Right ventricle myocardium superior (tissue), 1 donor: ENCODE results near the gene ADAMTSL2. TPM values are rescaled to one million over a fixed set of nuclear protein-coding genes. Genes with fewer than 3 reads are reported as not detected.

Experiments
- ATAC-seq: fragments of 200-7000 bp; cut with Tn5 transposase; one replicate; pipeline ENCODE4 v1.9.1; 2020; ENCODE audit warnings: mild to moderate bottlenecking; ENCODE audit not compliant: poor library complexity
- DNase-seq: peaks from one replicate; pipeline ENCODE4 v3.0.0-alpha.2; 2020
- intact Hi-C: fragments of 100-400 bp; cut with DNase I; formaldehyde crosslinking; loops from one replicate; pipeline ENCODE4 v1.11.2; 2022
- long read RNA-seq: library from polyadenylated mRNA; unstranded; transcript quantifications from one replicate; pipeline ENCODE4 v2.0.0, GENCODE V29; 2021
- total RNA-seq: library from RNA; stranded (reverse); fragmentation: NEBNext Ultra II Directional; extraction: Animal tissue kit (Norgen Biotek cat#: 25700); gene quantifications from one replicate; pipeline ENCODE4 v1.2.1, GENCODE V29; 2021
- donor health status: DM: no; HTN: yes; CAD: no; lungs with severe emphysema.

ADAMTSL2 gene
- 8.1 TPM for total RNA-seq
- long read RNA-seq, full-length matches to known transcripts = 7 of 33 reads
- long read RNA-seq, partial matches to known transcripts = 18 of 33 reads
- long read RNA-seq, other reads (novel, unspliced or antisense) = 8 of 33 reads

DNA sequence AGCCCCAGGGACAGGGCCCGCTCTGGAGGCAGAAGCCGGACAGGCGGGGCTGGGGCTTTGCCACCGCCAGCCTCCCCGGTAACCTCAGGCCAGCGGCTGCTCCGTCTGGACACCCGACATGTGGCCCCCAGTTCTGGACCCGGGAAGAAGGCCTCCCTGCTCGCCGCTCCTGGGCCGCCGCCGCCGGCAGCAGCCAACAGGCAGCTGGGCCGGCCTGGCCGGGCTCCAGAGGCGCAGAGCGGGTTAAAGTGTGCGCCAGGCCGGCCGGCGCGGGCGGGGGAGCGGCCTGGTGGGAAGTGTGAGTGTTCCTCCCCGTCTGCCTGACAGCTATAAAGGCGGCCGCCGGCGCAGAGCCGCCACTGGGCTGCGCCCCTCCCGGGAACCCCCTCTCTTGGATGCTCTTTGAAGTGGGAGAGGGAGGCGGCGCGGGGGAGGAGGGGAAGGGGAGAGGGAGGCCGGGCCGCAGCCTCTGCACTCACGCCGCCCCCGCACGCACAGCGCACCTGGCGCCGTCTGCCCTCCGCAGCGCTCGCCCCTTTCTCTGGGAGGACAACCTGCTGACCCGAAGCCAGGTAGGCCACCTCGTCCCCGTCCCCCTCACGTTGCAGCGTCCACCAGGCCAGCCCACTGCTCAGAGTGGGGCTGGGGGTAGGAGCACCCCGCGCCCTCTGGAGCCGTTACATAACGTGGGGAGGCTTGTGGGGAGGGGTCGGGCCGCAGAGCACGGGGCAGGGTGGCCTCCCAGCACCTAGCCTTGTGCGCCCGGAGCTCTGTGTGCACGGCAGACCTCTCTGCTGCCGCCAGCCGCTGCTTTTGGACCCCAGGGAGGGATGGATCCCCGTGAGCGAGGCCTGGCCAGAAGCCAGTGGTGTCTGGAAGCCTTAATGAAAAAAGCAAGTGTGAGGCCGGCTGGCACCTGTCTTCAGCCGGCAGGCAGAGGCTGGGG is at the start of gene ADAMTSL2:
Gene ADAMTSL2 (plus strand): TSS at position 359 of the 946 bp plus-strand sequence. CDS start 2,009 bp downstream, outside the sequence.
- intact Hi-C loops = loop anchor here (5.0 kb wide), 1 partner anchor 193 kb away; no protein-coding TSS in a partner anchor
- ATAC-seq (peak; percentile 81), DNase-seq (peak; percentile 87)

DNA sequence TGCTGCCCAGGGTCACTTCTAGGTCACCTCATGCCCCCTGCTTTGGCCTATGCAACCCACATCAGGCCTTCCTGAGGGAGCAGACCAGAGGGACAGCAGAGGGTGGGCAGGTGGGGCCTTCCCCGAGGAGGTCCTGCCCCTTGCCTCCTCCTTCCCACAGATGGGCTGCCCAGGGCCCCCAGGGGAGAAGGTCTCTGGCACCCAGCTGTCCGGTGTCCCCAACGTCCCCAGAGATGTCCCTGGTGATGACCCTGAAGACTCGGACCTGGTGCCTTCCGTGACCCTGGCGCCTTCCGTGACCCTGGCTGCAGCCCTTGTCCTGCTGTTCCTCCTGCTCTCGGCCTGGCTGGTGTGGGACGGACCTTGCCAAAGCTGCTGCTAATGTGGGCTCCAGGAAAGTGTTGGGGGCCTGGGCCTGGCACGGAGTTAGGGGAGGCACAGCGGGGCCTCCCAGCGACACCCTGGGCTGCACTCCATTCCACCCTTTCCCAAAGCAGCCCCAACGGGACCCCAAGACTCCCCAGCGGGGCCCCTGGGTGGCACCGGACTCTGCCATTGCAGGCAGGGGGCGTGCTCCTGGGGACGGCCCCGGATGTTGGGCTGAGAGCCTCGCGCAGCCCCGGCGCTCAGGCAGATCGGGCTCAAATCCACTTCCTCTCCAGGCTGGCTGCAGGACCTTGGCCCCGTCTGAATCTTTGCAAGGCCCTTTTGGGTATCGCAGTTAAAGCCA is 48.8 kb upstream of the ADAMTSL2 start:
- ATAC-seq = no peak
- intact Hi-C loops = loop anchor here (2.0 to 5.0 kb wide), 2 partner anchors 79 to 298 kb away; no protein-coding TSS in a partner anchor
- peak; percentile 26 for DNase-seq

DNA sequence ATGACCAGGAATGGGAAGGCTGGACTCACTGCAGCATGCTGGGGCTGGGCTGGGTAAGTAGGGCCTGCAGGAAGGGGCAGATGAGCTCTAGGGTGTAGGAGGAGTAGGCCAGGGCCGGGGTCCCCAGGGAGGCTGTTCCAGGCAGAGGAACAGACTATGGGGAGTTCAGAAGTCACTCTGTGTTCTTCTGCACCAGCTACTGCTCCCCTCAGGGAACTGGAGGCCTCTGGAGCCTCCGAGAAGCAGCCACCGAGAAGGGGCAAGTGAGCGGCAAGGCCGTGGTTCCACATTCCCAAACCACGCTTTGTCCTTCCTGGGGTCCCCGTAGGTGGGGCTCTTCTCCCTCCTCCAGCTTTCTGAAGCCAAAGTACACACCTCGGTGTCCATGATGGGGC is 47.2 kb upstream of the ADAMTSL2 start:
- no peak for DNase-seq
- intact Hi-C loops = loop anchor here (2.0 to 5.0 kb wide), 2 partner anchors 81 to 300 kb away; no protein-coding TSS in a partner anchor
- ATAC-seq = no peak

DNA sequence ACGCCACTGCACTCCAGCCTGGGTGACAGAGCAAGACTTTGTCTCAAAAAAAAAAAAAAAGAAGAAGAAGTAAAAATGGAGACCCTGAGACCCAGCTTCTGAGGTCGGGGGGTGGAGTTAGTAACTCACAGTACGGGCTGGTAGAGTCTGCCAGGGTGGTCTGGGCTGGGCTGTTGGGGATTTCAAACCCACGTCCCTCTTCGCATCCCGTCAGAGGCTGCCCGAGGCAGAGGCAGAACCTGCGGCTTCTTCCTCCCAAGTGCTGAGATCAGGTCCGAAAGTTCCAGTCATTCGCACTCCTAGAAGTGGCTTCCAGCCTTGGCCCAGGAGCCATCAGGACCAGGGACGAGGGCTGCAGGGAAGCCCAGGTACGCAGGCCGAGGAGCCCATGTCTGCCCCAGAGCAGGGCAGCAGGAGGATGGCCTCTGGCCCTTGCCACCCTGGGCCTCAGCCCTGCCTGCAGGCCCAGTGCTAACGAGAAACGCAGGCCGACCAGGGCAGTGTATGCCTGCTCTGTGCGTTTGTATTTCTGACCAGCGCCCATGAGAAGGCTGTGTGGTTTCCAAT is 45.7 kb upstream of the ADAMTSL2 start:
- ATAC-seq (no peak), DNase-seq (no peak)
- intact Hi-C loops = loop anchor here (5.0 kb wide), 1 partner anchor 301 kb away; no protein-coding TSS in a partner anchor

DNA sequence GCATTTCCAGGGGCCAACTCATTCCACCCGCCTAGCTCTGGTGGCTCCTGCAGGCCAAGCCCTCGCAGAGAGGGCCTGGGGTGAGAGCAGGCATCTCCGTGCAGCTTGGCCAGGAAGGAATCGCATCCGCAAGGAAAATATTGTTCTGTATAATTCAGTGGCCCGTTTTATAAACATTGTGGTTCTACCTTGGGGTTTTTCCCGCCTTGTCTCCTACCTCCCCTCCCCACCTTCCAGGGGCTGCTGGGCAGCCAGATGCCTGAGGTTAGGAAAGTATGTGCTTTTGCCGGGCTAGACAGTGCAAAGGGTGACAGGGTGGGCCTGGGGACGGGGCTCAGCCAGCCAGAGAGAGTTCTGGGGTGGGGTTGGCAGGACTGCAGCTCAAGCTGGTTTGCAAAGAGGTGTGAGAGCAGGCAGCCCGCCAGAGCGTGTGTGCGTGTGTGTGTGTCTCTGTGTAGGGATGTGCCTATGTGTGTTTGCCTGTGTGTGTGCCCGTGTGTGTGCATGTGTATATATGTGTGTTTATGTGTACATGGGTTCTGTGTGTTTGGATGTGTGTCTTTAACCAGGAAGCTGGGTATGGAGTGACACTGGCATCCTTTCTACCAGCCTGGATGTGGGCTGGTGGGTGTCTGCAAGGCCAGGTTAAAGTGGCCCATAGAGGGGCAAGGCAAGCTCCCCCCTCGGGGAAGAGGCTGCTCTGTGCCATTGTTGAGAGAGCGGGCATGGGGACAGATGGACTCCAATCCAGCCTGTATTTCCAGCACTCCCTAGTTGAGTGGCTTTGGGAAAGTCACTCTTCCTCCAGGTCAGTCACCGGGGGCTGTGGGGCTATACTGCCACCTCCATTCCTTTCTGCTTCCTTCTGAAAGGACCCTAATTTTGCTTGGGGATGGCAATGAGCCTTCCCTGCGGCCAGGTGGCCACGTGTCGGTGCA is 45.0 kb upstream of the ADAMTSL2 start:
- no peak for ATAC-seq
- DNase-seq = no peak
- intact Hi-C loops = loop anchor here (5.0 kb wide), 1 partner anchor 302 kb away; no protein-coding TSS in a partner anchor

DNA sequence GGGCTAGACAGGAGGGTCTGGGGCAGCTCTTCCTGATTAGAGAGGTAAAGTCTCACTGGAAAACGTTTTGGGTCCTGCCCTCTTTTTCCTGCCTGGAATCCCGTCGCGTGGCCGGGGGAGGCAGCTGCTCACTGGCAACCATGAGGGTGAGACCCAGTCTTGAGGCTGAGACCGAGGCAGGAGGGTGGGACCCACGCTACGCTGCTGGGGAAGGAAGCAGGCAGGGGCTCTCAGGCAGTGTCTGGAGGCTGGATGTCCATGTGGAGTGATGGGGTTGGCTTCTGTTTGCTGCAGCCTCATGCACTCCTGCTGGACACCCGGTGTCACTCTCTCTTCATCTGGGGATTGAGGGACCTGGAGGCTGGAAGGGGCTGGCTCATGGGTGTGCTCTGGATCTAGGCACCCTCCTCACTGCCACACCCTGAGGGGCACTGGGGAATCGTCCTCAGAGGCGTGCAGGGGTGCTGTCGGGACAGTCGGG is 44.3 kb upstream of the ADAMTSL2 start:
- intact Hi-C loops = no loop called here
- ATAC-seq (no peak), DNase-seq (no peak)

DNA sequence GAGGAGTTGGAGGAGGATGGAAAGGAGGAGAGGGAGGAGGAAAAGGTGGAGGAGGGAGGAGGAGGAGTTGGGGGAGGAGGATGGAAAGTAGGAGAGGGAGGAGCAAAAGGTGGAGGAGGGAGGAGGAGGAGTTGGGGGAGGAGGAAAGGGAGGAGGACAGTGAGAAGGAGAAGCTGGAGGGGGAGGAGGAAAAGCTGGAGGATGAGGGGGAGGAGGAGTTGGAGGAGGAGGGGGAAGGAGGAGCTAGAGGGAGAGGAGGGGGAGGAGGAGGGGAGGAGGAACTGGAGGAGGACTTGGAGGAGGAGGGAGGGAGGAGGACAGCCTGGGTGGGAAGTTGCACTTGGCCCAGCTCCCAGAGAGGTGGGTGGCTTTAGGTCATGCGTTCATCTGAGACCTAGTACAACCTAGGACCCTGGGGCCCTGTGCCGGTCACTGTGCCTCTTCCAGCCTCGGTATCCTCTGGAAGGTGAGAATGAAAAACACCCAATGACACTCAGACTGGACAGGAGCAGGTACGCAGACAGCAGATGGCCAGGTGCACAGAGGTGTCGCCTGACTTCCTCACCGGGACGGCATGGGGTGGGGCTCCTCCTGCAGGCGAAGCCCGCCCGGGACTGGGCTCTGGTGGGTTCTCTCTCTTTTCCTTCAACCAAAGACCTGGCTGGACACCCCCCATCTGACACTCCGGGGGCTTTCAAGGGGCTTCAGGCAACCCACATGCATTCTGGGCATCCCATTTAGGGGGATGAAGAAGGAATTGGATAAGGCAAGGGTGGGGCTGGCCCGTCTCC is 43.4 kb upstream of the ADAMTSL2 start:
- intact Hi-C loops = no loop called here
- DNase-seq = no peak
- no peak for ATAC-seq

DNA sequence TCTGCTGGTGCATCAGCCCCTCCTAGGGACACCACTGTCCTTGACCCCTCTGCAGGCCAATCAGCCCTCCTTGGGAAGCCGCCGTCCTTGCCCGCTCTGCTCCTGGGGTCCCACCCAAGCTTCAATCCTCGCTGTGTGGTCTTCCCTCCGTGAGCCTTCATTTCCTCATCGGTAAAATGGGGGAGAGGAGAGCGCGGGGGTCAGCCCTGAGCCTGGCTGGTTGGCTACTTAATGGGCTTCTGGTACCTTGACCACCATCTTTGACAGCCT is 42.9 kb upstream of the ADAMTSL2 start:
- DNase-seq = no peak
- ATAC-seq = no peak
- intact Hi-C loops = no loop called here

DNA sequence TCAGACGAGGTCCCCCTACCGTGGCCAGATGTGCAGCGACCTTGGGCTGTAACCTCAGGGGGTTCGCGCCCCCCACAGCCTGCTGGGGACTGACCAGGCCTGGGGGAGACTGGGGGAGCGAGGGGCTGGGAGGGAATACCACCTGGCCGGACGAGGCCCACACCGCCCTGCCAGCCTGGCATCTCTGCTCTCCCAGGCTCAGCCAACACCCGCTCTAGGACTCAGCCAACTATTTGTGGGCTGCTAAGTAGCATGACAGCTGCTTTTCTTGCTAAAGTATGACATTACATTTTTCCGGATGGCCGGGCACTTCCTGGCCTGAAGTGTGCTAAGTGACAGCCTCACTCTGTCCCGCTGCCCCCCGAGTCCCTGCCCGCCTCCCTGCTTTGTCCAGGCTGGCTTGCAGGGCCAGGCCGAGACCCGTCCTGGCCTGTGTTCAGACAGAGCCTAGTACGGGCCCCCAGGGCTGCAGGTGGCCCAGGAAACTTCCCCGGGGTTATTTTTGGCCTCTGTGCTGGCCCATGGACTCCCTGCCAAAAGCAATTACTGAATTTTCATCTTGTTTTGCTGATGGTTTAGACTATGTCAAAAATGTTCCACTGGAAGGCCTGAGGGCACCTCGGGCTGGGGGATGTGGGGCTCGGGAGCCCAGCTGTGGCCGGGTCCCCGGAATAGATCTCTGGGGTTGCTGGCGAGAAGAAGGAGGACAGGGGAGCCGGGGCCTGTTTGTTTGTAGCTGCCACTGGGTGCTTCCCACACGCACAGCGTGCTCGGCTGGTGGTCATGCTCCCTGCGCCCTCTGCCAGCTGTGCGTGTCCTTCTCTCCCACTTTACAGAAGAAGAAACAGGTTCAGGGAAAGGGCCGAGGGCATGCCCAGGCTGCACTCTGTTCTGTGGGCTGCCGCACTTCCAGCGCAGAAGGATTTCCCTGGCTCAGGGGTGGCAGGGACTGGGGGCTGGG is 42.2 kb upstream of the ADAMTSL2 start:
- ATAC-seq (peak; percentile 38), DNase-seq (peak; percentile 40)
- intact Hi-C loops = no loop called here

DNA sequence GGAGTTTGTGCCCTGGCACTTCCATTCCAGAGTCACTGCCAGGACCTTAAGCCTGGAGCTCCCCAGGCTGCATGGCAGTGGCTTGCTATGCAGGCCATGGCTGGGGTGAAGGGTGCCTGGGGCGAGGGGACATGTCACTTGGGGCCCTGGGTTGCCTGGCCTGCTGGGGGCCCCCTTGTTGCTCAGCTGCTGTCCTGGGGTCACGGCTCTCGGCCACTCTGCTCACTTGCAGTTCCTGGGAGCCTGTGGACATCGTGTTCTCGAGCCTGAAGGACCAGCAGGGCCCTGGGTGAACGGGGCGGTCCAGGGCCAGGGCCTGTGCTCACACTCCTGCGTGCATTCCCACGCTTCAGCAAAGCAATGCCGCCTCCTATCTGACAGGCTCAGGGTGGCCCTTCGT is 41.1 kb upstream of the ADAMTSL2 start:
- intact Hi-C loops = no loop called here
- ATAC-seq = no peak
- DNase-seq = peak; percentile 39

DNA sequence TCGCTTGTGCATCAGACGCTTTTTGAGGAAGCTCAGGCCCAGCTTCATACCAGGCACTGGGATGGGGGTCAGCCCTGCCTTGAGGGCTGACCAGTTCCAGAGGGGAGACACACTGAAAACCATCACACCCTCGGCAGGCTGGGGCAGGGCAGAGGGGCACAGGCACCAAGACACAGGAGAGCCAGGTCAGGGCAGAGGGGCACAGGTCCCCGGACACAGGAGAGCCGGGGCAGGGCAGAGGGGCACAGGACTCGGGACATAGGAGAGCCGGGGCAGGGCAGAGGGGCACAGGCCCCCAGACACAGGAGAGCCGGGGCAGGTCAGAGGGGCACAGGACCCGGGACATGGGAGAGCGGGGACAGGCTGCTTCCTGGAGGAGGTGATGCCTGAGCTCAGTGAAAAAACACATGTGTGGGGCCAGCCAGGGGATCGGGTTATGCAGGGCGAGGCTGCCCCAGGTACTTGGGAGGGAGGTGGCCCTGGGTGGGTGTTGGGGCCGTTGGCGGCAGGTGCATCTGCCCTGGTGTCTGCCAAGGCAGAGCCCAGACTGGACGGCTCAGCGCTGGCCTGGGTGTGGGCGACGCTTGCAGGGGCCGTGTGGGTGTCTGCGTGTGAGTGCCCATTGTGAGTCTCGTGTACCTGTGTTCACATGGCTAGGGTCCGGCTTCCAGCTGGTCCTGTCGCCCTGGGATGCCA is 40.5 kb upstream of the ADAMTSL2 start:
- ATAC-seq (no peak), DNase-seq (peak; percentile 38)
- intact Hi-C loops = no loop called here

DNA sequence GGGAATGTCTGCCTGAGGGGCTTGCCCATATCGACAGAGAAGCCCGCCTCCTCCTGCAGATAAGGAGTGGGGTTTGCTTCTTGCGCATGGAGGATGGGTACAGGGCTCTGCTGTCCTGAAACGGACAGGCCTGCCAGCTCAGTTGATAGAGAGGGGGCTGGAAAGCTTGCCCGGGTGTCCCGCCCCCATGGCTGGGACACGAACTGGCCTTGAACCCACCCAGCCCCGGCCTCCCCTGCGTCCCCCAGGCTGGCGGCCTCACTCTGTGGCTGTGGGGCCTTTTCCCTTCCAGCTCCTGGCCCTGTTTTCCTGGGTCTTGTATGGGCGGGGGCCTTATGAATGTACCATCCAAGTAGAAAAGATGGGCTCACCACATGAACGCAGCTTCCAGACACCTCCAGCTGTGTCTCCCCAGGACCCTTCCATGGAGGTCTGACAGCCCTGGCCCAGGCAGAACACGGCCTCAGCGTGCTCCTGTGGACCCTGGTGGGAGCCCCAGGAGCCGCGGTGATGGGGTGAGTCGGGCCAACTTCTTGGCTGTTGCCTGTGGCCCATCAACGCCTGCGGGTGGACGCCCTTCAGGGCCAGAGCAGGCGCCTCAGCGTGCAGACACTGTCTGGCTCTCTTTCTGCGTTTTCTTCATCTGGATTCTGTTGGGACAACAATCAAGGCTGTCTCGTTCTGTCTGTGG is 39.7 kb upstream of the ADAMTSL2 start:
- DNase-seq (peak; percentile 58), ATAC-seq (peak; percentile 23)
- intact Hi-C loops = no loop called here

DNA sequence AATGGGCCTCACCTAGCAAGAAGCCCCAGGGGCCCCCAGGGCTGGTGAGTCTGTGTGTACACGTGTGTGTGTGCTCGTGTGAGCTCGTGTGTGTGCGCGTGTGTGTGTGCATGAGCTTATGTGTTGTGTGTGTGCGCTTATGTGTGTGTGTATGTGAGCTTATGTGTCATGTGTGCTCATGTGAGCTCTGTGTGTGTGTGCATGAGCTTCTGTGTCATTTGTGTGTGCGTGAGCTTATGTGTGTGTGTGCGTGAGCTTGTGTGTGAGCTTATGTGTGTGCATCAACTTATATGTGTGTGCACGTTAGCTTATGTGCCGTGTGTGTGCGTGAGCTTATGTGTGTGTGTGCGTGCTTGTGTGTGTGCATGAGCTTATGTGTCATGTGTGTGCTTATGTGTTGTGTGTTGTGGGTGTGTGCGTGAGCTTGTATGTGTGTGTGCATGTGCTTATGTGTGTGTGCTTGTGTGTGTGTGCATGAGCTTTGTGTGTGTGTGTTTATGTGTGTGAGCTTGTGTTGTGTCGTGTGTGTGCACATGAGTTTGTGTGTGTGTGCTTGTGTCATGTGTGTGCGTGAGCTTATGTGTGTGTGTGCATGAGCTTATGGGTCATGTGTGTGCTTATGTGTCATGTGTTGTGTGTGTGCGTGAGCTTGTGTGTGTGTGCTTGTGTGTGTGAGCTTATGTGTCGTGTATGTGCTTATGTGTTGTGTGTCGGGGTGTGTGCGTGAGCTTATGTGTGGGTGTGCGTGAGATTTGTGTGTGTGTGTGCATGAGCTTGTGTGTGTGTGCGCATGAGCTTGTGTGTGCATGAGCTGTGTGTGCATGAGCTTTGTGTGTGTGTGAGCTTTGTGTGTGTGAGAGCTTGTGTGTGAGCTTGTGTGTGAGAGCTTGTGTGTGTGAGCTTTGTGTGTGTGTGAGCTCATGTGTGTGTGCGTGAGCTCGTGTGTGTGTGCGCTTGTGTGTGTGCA is 38.9 kb upstream of the ADAMTSL2 start:
- intact Hi-C loops = no loop called here
- no peak for ATAC-seq
- peak; percentile 19 for DNase-seq
